H9 (cell line): ENCODE measurements around the gene COL23A1. TPM values are rescaled to one million over a fixed set of nuclear protein-coding genes. Genes with fewer than 3 reads are reported as not detected.

Experiments used
- DNase-seq: peaks from one replicate; pipeline ENCODE4 v3.0.0-alpha.2; 2017
- H2AFZ ChIP-seq: one replicate; pipeline ENCODE4 v1.6.1; 2013; ENCODE audit warnings: mild to moderate bottlenecking, low read length, control low read depth, moderate library complexity
- H2AK5ac ChIP-seq: 2 replicates; pipeline ENCODE4 v1.6.1; 2013; ENCODE audit warnings: low read length, control low read depth, mixed read lengths; ENCODE audit not compliant: insufficient read length
- H2BK120ac ChIP-seq: one replicate; pipeline ENCODE4 v1.6.1; 2013; ENCODE audit warnings: low read depth, mild to moderate bottlenecking, low read length, control low read depth, inconsistent platforms; ENCODE audit not compliant: poor library complexity, severe bottlenecking
- H2BK12ac ChIP-seq: 2 replicates; pipeline ENCODE4 v1.6.1; 2013; ENCODE audit warnings: low read length, control low read depth, mixed read lengths, low read depth; ENCODE audit not compliant: insufficient read length
- H2BK15ac ChIP-seq: 2 replicates; pipeline ENCODE4 v1.6.1; 2013; ENCODE audit warnings: low read depth, low read length, control low read depth
- H2BK20ac ChIP-seq: one replicate; pipeline ENCODE4 v1.6.1; 2013; ENCODE audit warnings: low read depth, mild to moderate bottlenecking, low read length, control low read depth, inconsistent platforms; ENCODE audit not compliant: poor library complexity, severe bottlenecking
- H2BK5ac ChIP-seq: 2 replicates; pipeline ENCODE4 v1.6.1; 2013; ENCODE audit warnings: low read length, control low read depth, mixed read lengths; ENCODE audit not compliant: insufficient read length
- H3K14ac ChIP-seq: 2 replicates; pipeline ENCODE4 v1.6.1; 2013; ENCODE audit warnings: low read length, control low read depth; ENCODE audit not compliant: insufficient read depth
- H3K18ac ChIP-seq: 2 replicates; pipeline ENCODE4 v1.6.1; 2013; ENCODE audit warnings: low read depth, mild to moderate bottlenecking, mixed read lengths, low read length, control low read depth; ENCODE audit not compliant: insufficient read length
- H3K23ac ChIP-seq: 2 replicates; pipeline ENCODE4 v1.6.1; 2013; ENCODE audit warnings: low read length, control low read depth, mixed read lengths, low read depth; ENCODE audit not compliant: insufficient read length
- H3K23me2 ChIP-seq: 2 replicates; pipeline ENCODE4 v1.6.1; 2013; ENCODE audit warnings: low read depth, mild to moderate bottlenecking, mixed read lengths, low read length, control low read depth; ENCODE audit not compliant: insufficient read length, poor library complexity, severe bottlenecking
- H3K27ac ChIP-seq: 2 replicates; pipeline ENCODE4 v1.5.1; 2013; ENCODE audit warnings: low read length, control low read depth, mixed read lengths, low read depth; ENCODE audit not compliant: insufficient read length
- H3K27me3 ChIP-seq: 2 replicates; pipeline ENCODE4 v1.6.1; 2013; ENCODE audit warnings: low read length, control low read depth, inconsistent platforms; ENCODE audit not compliant: insufficient read depth
- H3K4ac ChIP-seq: 2 replicates; pipeline ENCODE4 v1.6.1; 2013; ENCODE audit warnings: low read depth, mild to moderate bottlenecking, control low read depth, inconsistent platforms, low read length, moderate library complexity
- H3K4me1 ChIP-seq: 2 replicates; pipeline ENCODE4 v1.6.1; 2013; ENCODE audit warnings: low read length, control low read depth, inconsistent platforms; ENCODE audit not compliant: insufficient read depth
- H3K4me2 ChIP-seq: 2 replicates; pipeline ENCODE4 v1.6.1; 2013; ENCODE audit warnings: low read length, control low read depth, mixed read lengths; ENCODE audit not compliant: insufficient read length, insufficient read depth
- H3K56ac ChIP-seq: 2 replicates; pipeline ENCODE4 v1.6.1; 2013; ENCODE audit warnings: low read depth, mild to moderate bottlenecking, mixed read lengths, low read length, control low read depth; ENCODE audit not compliant: insufficient read length
- H3K79me1 ChIP-seq: 2 replicates; pipeline ENCODE4 v1.6.1; 2013; ENCODE audit warnings: low read depth, mild to moderate bottlenecking, moderate library complexity, low read length, control low read depth, inconsistent platforms; ENCODE audit not compliant: insufficient read depth, poor library complexity, severe bottlenecking
- H3K79me2 ChIP-seq: 2 replicates; pipeline ENCODE4 v1.6.1; 2013; ENCODE audit warnings: low read length, control low read depth, inconsistent platforms; ENCODE audit not compliant: insufficient read depth
- H3K9ac ChIP-seq: 2 replicates; pipeline ENCODE4 v1.6.1; 2013; ENCODE audit warnings: low read length, control low read depth, mixed read lengths; ENCODE audit not compliant: insufficient read length; ENCODE audit errors: extremely low read depth
- H3K9me3 ChIP-seq: one replicate; pipeline ENCODE4 v1.6.1; 2013; ENCODE audit warnings: low read depth, low read length, inconsistent platforms; ENCODE audit not compliant: control insufficient read depth
- H3T11ph ChIP-seq: one replicate; pipeline ENCODE4 v1.6.1; 2013; ENCODE audit warnings: mild to moderate bottlenecking, low read length, control low read depth, inconsistent platforms
- H4K20me1 ChIP-seq: one replicate; pipeline ENCODE4 v1.6.1; 2013; ENCODE audit not compliant: control insufficient read depth, insufficient read length, insufficient read depth
- H4K5ac ChIP-seq: 2 replicates; pipeline ENCODE4 v1.6.1; 2013; ENCODE audit warnings: low read depth, mild to moderate bottlenecking, mixed read lengths, low read length, control low read depth; ENCODE audit not compliant: insufficient read length
- H4K8ac ChIP-seq: replicated peaks from 2 replicates; pipeline ENCODE4 v1.6.1; 2013; ENCODE audit warnings: low read length, control low read depth, mixed read lengths, low read depth; ENCODE audit not compliant: insufficient read length
- H4K91ac ChIP-seq: 2 replicates; pipeline ENCODE4 v1.6.1; 2013; ENCODE audit warnings: low read depth, mild to moderate bottlenecking, moderate library complexity, mixed read lengths, low read length, control low read depth; ENCODE audit not compliant: insufficient read length
- H3K27ac Mint-ChIP-seq, 3 experiments: 2 replicates in 2 of 3; 3 replicates in 1 of 3; pipeline ENCODE4 v1.8.0; 2020 to 2021; ENCODE audit warnings: mixed read lengths in 3 of 3, mild to moderate bottlenecking in 1 of 3, moderate library complexity in 1 of 3
- H3K27me3 Mint-ChIP-seq: 2 replicates; pipeline ENCODE4 v1.8.0; 2021; ENCODE audit warnings: low read depth, mild to moderate bottlenecking, moderate library complexity, mixed read lengths
- H3K36me3 Mint-ChIP-seq, 3 experiments: 2 replicates in 2 of 3; 3 replicates in 1 of 3; pipeline ENCODE4 v1.8.0; 2020 to 2021; ENCODE audit warnings: low read depth in 3 of 3, mixed read lengths in 3 of 3; ENCODE audit not compliant: insufficient read depth in 1 of 3
- H3K4me1 Mint-ChIP-seq, 2 experiments: 2 replicates each; pipeline ENCODE4 v1.8.0; 2020; ENCODE audit warnings: mixed read lengths in 2 of 2
- H3K4me3 Mint-ChIP-seq, 2 experiments: 2 replicates in 1 of 2; 3 replicates in 1 of 2; pipeline ENCODE4 v1.8.0; 2020 to 2021; ENCODE audit warnings: mild to moderate bottlenecking in 2 of 2, mixed read lengths in 2 of 2, moderate library complexity in 1 of 2
- H3K9me3 Mint-ChIP-seq, 2 experiments: 2 replicates in 1 of 2; 3 replicates in 1 of 2; pipeline ENCODE4 v1.8.0; 2020; ENCODE audit warnings: mild to moderate bottlenecking in 2 of 2, mixed read lengths in 2 of 2, moderate library complexity in 1 of 2
- CTCF ChIP-seq: fragments of 200-600 bp; sonication (generic); conservative IDR thresholded peaks from 3 replicates; pipeline ENCODE4 v1.8.0; 2021; ENCODE audit warnings: antibody characterized with exemption, mild to moderate bottlenecking
- WGBS: extraction: QIAGEN DNeasy Blood & Tissue Kit; methylation state at CpG from one replicate; pipeline ENCODE4 v1.1.7; 2013; ENCODE audit warnings: missing lambda C conversion rate, low lambda C conversion rate, mixed read lengths; ENCODE audit not compliant: insufficient read length; ENCODE audit errors: extremely low coverage; 5-methylcytosine and 5-hydroxymethylcytosine counted together
- total RNA-seq: library from RNA; stranded (reverse); gene quantifications from 2 replicates; pipeline ENCODE4 v1.2.1, GENCODE V29; 2021

COL23A1 gene
- total RNA-seq, 1 experiment from 2014 or later = 2.6 TPM

DNA sequence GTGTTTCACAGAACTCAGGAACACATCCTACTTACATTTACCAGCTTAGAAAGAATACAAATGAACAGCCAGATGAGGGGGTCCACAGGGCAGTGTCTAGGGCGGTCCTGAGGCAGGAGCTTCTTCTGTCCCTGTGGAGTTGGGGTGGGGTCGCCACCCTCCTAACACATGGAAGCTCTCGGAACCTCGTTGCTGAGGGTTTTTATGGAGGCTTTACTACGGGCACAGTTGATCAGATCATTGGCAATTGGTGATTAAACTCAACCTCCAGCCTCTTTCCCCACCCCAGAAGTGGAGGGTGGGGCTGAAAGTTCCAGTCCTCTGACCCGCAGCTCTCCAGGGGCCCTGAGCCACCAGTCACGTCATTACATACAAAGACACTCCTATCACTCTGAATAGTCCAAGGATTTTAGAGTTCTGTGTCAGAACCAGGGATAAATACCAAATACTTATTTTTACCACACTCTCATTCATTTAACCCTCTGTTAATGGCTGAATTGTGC is 156.9 kb downstream of the COL23A1 start:
- H3K27me3 Mint-ChIP-seq = no peaks in the 10 kb centered on the region; the same call in 1 of the 2 replicates
- peaks cover 0 to 5% (median 0%) of the 10 kb centered on the region in 3 experiments; a peak in 5 of 7 replicates for H3K36me3 Mint-ChIP-seq
- H3K14ac ChIP-seq = no peak overlapping the region
- no peak overlapping the region for H3K56ac ChIP-seq
- H2BK120ac ChIP-seq = no peak overlapping the region
- H3K4me1 Mint-ChIP-seq = peaks cover 19 to 29% of the 10 kb centered on the region in 2 experiments
- DNase-seq = no peak
- no peak overlapping the region for H2AFZ ChIP-seq
- no peaks in the 10 kb centered on the region for H3K27me3 ChIP-seq
- H3K23me2 ChIP-seq = no peaks in the 10 kb centered on the region
- no peak overlapping the region for H3K27ac ChIP-seq
- H3K4me1 ChIP-seq = no peaks in the 10 kb centered on the region; the same call in 1 of the 2 replicates
- no peak overlapping the region for H2BK12ac ChIP-seq
- no peak overlapping the region for H2BK20ac ChIP-seq
- WGBS = no CpG with 5 or more reads among the region's 7 CpGs
- H2BK5ac ChIP-seq = no peak overlapping the region
- H3K4me2 ChIP-seq = no peak overlapping the region
- H3K9me3 Mint-ChIP-seq = peaks cover 2 to 6% of the 10 kb centered on the region in 2 experiments; a peak in 3 of 5 replicates
- no peak overlapping the region for H4K91ac ChIP-seq
- no peak overlapping the region for H2AK5ac ChIP-seq
- no peak for TF ChIP-seq CTCF
- H3K23ac ChIP-seq = no peak overlapping the region
- H3K9me3 ChIP-seq = no peaks in the 10 kb centered on the region
- H3K79me2 ChIP-seq = no peaks in the 10 kb centered on the region
- H3T11ph ChIP-seq = no peak overlapping the region
- H3K9ac ChIP-seq = no peak overlapping the region
- no peaks in the 10 kb centered on the region for H3K79me1 ChIP-seq
- H4K5ac ChIP-seq = no peak overlapping the region
- H3K27ac Mint-ChIP-seq = no peak overlapping the region
- H2BK15ac ChIP-seq = no peak overlapping the region
- H4K8ac ChIP-seq = no peak overlapping the region
- H3K18ac ChIP-seq = no peak overlapping the region
- no peaks in the 10 kb centered on the region for H4K20me1 ChIP-seq
- H3K4me3 Mint-ChIP-seq = no peak overlapping the region
- H3K4ac ChIP-seq = no peak overlapping the region
